IPS-18c (cell line): ENCODE data around the gene NUDT14.

Experiments
- H3K4me3 ChIP-seq: 2 replicates; pipeline ENCODE4 v1.7.0; 2013; ENCODE audit warnings: low read depth, mild to moderate bottlenecking, low read length, moderate library complexity; ENCODE audit not compliant: insufficient read depth
- H3K9me3 ChIP-seq: one replicate; pipeline ENCODE4 v1.6.1; 2013; ENCODE audit warnings: mild to moderate bottlenecking, low read length, moderate library complexity; ENCODE audit not compliant: control insufficient read depth, insufficient read depth

Gene NUDT14

DNA sequence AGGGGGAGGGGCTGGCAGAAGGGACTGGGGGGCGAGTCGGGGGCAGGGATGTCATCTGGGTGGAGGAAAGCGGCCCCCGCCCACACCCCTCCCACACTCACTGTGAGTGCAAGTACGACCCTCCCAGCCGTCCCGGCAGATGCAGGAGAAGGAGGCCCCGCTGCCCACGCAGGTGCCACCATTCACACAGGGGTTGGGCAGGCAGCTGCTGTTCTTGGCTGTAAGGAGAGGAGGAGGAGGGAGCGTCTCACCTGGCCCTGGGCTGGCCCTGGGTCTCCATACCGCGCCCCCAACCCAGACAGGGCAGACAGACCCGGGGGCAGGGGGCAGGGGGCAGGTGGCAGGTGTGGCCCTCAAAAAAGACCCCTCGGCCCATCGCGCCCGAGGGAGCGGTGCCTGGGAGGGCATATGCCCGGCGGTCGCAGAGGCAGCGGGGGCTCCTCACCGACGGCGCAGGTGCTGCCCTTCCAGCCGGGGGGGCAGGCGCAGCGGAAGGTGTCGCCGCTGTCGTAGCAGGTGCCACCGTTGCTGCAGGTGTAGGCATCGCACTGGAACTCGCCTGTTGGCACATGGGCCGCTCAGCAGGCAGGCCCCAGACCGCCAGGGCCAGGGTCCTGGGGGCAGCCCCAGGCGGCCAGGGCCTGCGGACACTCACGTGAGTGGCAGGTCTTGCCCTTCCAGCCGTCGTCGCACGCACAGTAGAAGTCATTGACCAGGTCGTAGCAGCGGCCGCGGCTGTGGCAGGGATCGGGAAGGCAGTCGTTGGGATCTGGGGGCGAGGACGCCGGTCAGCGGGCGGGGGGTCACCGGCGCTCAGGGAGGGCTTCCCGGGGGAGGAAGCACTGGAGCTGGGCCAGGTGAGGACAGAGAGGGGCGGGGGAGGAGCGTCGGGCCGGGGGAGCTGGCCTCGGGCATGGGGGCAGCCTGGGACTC lies 33.2 kb downstream of the NUDT14 start:
- no peak overlapping the region for H3K4me3 ChIP-seq
- no peaks in the 10 kb centered on the region for H3K9me3 ChIP-seq

DNA sequence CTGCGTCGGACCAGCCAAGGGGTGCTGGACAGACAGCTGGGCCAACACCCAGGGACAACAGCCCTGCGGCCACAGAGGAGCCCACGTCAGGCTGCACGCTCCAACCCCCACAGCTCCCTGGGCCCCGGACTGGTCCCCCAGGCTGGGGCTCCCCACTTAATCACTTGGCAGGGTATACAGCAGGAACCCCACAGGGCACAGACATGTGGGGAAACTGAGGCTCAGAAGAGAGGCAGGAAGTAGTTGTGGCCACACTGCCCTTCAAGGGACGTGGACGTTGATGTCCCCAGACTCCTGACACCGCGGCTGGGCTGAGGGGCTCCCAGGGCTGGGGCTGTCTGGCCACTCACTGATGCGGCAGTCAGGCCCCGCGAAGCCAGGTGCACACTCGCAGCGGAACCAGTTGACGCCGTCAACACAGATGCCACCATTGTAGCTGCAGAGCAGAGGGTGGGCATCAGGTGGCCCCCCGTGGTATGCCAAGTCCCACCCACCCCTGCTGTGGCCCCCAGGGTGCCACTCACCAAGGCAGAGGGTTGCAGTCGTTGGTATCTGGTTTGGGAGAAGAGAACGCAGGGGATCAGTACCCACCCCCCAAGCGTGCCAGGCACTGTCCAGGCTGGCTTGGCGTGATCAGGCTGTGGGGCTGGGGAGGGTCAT lies 34.0 kb downstream of the NUDT14 start:
- no peak overlapping the region for H3K4me3 ChIP-seq
- H3K9me3 ChIP-seq = no peaks in the 10 kb centered on the region

GRCh38 chr14:105146181-105146975 lies 34.7 kb downstream of the NUDT14 start:
- Histone ChIP-seq H3K9me3 (peaks cover 3% of the 10 kb centered on the region), H3K4me3 (no peak overlapping the region)

DNA sequence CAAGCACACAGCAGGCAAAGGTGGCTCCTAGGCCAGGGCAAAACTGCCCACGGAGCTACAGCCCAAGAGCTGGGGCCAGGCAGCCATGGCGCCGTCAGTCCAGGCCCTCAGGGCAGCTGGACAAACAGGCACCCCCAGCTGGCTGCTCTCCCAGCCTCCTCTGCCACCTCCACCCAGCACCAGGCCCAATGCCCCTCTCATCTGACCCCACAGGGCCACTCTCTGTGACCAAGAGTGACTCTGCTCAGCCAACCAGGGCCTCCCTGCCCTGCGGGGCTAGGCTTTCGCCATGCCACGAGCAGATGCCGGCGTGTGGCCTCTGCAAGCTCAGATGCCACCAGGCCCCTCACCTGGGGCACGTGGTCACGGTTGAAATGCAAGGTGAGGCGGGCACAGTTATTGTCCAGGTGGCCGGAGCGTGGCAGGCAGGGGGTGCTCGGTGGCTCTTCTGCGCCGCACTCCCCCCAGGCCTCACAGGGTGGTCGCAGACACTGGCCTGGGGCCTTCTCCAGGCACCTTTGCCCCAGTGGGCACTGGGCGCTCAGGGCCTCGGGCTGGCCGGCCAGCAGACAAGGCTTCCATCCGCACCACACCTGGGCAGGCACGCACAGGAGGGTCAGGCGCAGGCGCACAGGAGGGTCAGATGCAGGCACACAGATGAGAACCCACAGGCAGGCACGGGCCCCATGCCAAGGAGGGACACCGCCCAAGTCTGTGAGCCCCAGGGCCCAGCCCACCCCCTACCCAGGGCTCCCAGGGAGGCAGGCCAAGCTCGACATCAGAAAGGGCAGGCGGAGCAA lies 35.5 kb downstream of the NUDT14 start:
- Histone ChIP-seq H3K9me3 (peaks cover 3% of the 10 kb centered on the region), H3K4me3 (no peak overlapping the region)

GRCh38 chr14:105144666-105145380 lies 36.3 kb downstream of the NUDT14 start:
- Histone ChIP-seq H3K4me3 (no peak overlapping the region), H3K9me3 (peaks cover 6% of the 10 kb centered on the region)

GRCh38 chr14:105144026-105144665 lies 37.0 kb downstream of the NUDT14 start:
- Histone ChIP-seq H3K9me3 (peaks cover 10% of the 10 kb centered on the region), H3K4me3 (no peak overlapping the region)

DNA sequence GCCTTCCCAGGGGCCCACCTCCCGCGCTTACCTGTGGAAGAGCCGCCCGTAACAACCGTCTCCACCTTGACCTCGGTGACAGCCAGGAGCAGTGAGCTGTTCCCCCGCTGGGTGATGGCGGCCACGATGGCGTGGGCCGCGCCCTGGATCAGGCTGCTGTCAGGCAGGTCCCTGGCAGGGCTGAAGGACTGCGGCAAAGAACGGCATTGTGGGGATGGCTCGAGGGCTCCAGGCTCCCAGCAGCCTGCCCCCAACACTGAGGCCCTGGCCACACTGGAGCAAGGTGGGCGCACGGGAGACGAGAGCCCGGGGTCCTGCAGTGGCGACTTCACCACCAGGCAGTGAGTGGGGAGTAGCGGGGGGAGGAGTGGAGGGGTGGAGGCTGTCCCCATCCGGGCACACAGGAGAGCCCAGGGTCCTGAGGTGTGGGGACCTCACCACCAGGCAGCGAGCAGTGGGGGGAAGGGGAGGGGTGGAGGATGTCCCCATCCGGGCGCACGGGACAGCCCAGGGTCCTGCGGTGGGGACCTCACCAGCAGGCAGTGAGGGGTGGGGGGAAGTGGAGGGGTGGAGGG lies 37.6 kb downstream of the NUDT14 start:
- peaks cover 10% of the 10 kb centered on the region for H3K9me3 ChIP-seq
- no peak overlapping the region for H3K4me3 ChIP-seq

- Histone ChIP-seq H3K9me3 (peaks cover 10% of the 10 kb centered on the region), H3K4me3 (no peak overlapping the region)
These were observed 38.3 kb downstream of the NUDT14 start for GRCh38 chr14:105142651-105143450.

DNA sequence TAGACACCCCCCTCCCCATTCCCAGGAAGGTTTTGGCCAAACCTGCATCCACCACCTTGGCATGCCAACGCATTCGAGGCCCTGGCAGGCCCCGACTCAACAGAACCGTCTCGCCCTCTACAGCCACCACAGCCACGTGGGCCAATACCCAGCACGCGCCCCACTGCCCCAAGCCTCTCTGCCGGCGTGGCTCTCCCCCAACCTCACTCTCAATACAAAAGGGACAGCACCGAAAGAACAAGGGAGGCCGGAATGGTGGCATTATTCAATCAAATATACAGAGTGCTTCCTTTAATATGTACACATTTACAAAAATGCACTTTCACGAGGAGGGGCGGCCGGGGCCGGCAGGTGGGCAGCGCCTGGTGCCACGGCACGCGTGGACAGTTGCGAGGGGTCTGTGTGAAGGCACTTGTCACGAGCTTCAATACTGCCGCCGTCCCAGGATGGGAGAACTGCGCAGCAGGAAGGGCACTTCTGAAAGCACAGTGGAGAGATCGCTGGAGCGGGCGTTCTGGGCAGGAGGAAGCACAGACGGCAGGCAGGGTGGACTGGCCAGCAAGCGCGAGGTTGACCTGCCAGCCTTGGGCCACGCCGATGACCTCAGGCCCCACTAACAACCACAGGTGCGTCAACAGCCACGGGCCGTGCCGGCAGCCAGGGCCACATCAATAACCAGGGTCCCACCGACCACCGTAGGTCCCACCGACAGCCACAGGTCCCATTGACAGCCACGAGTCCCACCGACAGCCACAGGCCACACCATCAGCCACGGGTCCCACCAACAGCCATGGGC lies 39.4 kb downstream of the NUDT14 start:
- peaks cover 10% of the 10 kb centered on the region for H3K9me3 ChIP-seq
- no peak overlapping the region for H3K4me3 ChIP-seq

GRCh38 chr14:105141026-105141425 lies 40.1 kb downstream of the NUDT14 start:
- Histone ChIP-seq H3K4me3 (no peak overlapping the region), H3K9me3 (peaks cover 10% of the 10 kb centered on the region)

GRCh38 chr14:105140581-105140980 lies 40.5 kb downstream of the NUDT14 start:
- H3K9me3 ChIP-seq = peaks cover 10% of the 10 kb centered on the region
- no peak overlapping the region for H3K4me3 ChIP-seq

DNA sequence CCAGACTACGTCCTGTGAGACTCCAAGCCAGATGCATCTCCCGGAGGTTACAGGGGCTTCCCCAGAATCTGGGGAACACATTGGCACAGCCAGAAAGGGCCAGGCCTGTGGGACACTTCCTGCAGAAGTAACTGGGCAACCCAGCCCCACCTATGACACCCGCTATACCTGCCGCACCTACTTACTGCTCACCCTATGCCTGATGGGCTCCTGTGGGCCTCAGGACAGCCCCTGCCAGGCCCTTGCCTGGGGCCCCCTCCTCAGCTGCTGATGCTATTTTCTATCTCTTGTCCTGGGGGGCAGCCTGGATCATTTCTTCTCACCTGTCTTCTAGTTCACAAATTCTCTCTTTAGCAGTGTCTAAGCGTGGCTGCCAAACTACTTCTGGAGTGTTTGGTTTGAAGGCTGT lies 41.3 kb downstream of the NUDT14 start:
- Histone ChIP-seq H3K4me3 (no peak overlapping the region), H3K9me3 (peaks cover 10% of the 10 kb centered on the region)

- H3K9me3 ChIP-seq = peaks cover 10% of the 10 kb centered on the region
- no peak overlapping the region for H3K4me3 ChIP-seq
These were observed 41.8 kb downstream of the NUDT14 start for GRCh38 chr14:105139212-105139825.

GRCh38 chr14:105138551-105139111 lies 42.5 kb downstream of the NUDT14 start:
- Histone ChIP-seq H3K4me3 (no peak overlapping the region), H3K9me3 (peaks cover 10% of the 10 kb centered on the region)
